GM12891 (cell line): ENCODE results near the gene GPR108.

ENCODE experiments used
- POLR2A ChIP-seq: IDR thresholded peaks from 2 replicates; pipeline ENCODE4 v1.6.1; 2011; ENCODE audit warnings: low read depth, low read length, control low read depth
- POLR2AphosphoS5 ChIP-seq: IDR thresholded peaks from 2 replicates; pipeline ENCODE4 v1.6.1; 2011; ENCODE audit warnings: low read depth, low read length, control low read depth

DNA sequence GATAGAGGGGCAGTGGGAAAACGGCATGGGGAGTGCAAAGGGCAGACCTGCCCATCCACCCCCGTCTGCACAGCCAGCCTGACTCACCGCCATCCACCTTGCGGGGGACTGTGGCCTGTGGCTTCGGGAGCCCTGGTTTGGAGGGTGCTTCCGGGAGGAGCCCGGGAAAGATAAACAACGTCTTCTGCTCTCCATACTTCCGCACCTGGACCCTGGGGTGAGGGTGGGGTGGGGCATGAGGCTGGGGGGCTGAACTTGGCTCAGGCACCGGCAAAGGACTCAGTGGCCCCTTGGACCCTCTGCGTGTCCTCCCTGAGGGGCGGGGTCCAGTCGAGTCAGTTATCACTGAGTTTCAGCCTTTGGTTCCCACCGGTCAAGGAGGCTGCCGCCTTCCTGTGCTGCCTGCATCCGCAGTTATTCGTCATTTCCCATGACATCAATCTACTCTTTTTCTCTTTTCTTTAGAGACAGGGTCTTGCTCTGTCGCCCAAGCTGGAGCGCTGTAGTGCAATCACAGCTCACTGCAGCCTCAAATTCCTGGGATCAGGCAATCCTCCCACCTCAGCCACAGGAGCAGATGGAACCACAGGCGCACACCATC is 3.2 kb downstream of the GPR108 start:
- TF ChIP-seq POLR2A (no peak), POLR2AphosphoS5 (no peak)
